LNCAP (cell line): ENCODE measurements around the gene CCDC197.

ENCODE experiments used
- TF ChIP-seq, protein P1 (sequence below): fragments of 450-650 bp; IDR thresholded peaks from 2 replicates; pipeline ENCODE4 v1.5.1; 2017; ENCODE audit warnings: mild to moderate bottlenecking

The CCDC197 gene

GRCh38 chr14:93958567-93959238, 38.4 kb upstream of the CCDC197 start:
- TF ChIP-seq, protein P1, sequence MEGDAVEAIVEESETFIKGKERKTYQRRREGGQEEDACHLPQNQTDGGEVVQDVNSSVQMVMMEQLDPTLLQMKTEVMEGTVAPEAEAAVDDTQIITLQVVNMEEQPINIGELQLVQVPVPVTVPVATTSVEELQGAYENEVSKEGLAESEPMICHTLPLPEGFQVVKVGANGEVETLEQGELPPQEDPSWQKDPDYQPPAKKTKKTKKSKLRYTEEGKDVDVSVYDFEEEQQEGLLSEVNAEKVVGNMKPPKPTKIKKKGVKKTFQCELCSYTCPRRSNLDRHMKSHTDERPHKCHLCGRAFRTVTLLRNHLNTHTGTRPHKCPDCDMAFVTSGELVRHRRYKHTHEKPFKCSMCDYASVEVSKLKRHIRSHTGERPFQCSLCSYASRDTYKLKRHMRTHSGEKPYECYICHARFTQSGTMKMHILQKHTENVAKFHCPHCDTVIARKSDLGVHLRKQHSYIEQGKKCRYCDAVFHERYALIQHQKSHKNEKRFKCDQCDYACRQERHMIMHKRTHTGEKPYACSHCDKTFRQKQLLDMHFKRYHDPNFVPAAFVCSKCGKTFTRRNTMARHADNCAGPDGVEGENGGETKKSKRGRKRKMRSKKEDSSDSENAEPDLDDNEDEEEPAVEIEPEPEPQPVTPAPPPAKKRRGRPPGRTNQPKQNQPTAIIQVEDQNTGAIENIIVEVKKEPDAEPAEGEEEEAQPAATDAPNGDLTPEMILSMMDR: no peak

DNA sequence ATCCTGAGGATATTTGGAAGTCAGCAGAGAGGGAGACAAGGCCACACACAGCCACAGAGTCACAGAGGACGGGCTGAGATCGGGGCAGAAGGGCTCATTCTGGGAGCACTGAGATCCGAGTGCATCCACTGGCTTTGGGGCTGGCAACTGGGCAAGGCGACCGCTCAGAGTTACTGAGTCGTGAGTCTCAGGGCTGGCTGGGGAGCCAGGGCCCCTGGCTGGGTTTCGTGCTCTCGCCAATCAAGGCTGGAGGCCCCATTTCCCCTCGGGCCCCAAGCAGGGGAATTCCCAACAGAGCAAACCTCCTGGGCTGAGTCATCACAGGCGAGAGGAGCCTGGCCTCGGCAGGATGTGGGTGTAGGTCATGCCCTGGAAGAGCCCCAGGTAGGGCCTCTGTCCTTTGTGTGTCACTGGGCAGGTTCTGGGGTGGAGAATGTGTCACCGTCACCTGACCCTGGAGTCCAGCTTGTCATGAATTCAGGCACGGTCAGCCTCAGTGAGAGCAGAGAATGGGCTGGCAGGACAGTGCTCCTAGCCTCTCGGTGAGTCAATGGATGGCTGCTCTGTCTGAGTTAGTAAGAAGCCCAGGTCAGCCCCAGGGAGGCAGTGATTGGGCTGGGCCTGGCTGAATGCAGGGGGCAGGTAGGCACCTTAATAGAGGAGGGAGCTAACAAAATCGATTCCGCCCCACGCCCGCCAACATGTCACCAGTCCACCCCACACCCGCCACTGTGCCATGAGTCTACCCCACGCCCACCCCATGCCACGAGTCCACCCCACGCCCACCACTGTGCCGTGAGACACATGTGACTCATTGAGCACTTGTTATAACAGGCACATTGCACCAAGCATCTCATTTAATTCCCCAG, 37.6 kb upstream of the CCDC197 start:
- TF ChIP-seq, protein P1: no peak

- TF ChIP-seq, protein P1: no peak
Measured at GRCh38 chr14:93960108-93960475, 37.0 kb upstream of the CCDC197 start.

DNA sequence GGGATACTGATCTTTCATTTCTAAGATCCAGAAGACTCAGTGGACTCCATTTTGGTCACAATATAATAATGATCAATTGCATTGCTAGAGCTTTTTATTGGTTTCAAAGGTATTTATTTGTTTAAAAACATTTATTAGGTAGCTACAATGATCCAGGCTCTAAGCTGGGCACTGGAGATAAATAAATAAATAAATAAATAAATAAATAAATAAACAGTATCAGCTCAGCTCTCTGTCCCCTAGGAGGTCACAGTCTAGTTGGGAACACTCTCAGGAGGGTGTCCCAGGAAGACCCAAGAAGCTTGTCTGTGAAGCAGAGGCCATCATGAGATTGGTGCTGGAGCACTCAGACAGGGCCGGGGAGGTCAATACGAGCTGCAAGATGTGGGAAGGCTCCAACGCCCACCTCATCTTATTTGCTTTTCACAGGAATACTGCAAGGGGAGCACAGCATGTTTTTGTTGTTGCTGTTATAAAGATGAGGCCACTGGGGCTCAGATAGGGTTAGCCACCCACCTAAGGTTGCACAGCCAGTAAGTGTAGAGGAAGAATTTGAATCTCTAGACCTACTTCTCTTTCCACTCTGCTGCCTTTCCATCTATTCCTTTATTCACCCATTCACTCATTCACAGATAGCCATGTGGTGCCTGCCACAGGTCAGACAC, 36.2 kb upstream of the CCDC197 start:
- TF ChIP-seq, protein P1: no peak

GRCh38 chr14:93961620-93962019, 35.5 kb upstream of the CCDC197 start:
- TF ChIP-seq, protein P1: no peak

- TF ChIP-seq, protein P1: no peak
Measured at GRCh38 chr14:93962701-93963601, 34.1 kb upstream of the CCDC197 start.

DNA sequence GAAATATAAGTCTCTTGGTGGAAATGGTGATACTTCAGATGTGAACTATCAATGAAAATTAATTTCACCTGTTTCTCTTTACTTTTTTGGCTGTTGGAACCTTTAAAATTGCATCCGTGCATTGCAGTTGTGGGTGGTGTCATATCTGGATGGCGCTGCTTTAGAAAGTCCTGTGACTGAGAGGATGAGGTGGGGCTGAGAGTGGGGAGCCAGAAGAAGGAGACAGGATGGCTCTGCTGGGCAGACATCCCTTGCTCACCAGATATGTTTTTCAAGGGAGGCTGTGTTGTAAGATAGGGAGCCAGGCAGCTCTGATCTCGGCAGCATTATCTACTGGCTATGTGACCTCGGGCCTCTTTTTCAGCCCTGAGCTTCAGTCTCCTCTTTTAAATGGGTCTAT, 33.4 kb upstream of the CCDC197 start:
- TF ChIP-seq, protein P1: no peak
